A549 (cell line): ENCODE measurements around the gene IL3.

Experiments used
- CEBPB ChIP-seq, 2 experiments: fragments of >200 bp in 1 of 2; sonication (Bioruptor Twin) in 1 of 2; formaldehyde crosslinking in 1 of 2; IDR thresholded peaks; 2 replicates each; pipeline ENCODE4 v1.6.1; 2012 to 2016
- JUN ChIP-seq, 2 experiments: fragments of >200 bp; sonication (Bioruptor Twin); formaldehyde crosslinking; IDR thresholded peaks; 2 replicates in 1 of 2; 3 replicates in 1 of 2; pipeline ENCODE4 v1.6.1; 2016 to 2017
- NR3C1 ChIP-seq: fragments of >200 bp; sonication (Bioruptor Twin); formaldehyde crosslinking; IDR thresholded peaks from 3 replicates; pipeline ENCODE4 v1.6.1; 2017
- RFX5 ChIP-seq: fragments of 450-650 bp; IDR thresholded peaks from 2 replicates; pipeline ENCODE4 v1.7.1; 2014; ENCODE audit warnings: antibody characterized with exemption, mild to moderate bottlenecking, moderate library complexity
- TP53 ChIP-seq: fragments of 250-450 bp; sonication (Bioruptor Pico); IDR thresholded peaks from 2 replicates; pipeline ENCODE4 v1.5.0; 2021; ENCODE audit warnings: mild to moderate bottlenecking, moderate library complexity
- TF ChIP-seq, protein P1 (sequence below): fragments of >200 bp; sonication (Bioruptor Twin); formaldehyde crosslinking; IDR thresholded peaks from 3 replicates; pipeline ENCODE4 v1.5.1; 2016
- TF ChIP-seq, protein P2 (sequence below): fragments of 200-600 bp; sonication (generic); IDR thresholded peaks from 2 replicates; pipeline ENCODE4 v1.6.1; 2016; ENCODE audit warnings: antibody characterized with exemption, mild to moderate bottlenecking, moderate library complexity

DNA sequence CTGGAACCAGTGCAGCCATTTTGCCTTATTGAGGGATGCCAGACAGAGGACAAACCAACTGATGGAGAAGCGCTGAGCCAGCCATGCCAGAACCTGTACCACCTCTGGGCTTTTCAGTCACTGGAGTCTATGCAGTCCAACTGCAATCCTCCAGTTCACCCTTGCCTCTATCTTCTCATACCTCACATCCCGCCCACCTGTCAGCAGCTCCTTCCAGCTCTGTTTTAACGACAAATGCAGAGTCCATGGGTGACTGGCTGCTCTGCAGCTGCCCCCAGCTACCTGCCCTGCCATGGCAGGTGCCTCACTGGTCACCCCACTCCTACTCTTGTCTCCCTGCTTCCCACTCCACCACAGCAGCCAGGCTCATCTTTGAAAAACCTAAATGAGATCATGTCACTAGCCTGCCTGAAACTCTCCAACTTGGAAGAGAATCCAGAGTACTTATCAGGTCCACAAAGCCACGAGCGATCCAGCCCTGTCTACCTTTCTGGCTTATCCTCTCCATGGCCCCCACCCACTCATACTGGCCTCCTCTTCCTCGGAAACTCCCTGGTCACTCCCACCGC lies 35.0 kb upstream of the IL3 start:
- no peak for TF ChIP-seq TP53
- TF ChIP-seq RFX5 = no peak
- no peak for TF ChIP-seq NR3C1
- TF ChIP-seq, protein P1, sequence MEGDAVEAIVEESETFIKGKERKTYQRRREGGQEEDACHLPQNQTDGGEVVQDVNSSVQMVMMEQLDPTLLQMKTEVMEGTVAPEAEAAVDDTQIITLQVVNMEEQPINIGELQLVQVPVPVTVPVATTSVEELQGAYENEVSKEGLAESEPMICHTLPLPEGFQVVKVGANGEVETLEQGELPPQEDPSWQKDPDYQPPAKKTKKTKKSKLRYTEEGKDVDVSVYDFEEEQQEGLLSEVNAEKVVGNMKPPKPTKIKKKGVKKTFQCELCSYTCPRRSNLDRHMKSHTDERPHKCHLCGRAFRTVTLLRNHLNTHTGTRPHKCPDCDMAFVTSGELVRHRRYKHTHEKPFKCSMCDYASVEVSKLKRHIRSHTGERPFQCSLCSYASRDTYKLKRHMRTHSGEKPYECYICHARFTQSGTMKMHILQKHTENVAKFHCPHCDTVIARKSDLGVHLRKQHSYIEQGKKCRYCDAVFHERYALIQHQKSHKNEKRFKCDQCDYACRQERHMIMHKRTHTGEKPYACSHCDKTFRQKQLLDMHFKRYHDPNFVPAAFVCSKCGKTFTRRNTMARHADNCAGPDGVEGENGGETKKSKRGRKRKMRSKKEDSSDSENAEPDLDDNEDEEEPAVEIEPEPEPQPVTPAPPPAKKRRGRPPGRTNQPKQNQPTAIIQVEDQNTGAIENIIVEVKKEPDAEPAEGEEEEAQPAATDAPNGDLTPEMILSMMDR = no peak
- TF ChIP-seq JUN (IDR thresholded peaks at IDR 0.05) = no peak
- no peak for TF ChIP-seq CEBPB (IDR thresholded peaks at IDR 0.05)
- TF ChIP-seq, protein P2, sequence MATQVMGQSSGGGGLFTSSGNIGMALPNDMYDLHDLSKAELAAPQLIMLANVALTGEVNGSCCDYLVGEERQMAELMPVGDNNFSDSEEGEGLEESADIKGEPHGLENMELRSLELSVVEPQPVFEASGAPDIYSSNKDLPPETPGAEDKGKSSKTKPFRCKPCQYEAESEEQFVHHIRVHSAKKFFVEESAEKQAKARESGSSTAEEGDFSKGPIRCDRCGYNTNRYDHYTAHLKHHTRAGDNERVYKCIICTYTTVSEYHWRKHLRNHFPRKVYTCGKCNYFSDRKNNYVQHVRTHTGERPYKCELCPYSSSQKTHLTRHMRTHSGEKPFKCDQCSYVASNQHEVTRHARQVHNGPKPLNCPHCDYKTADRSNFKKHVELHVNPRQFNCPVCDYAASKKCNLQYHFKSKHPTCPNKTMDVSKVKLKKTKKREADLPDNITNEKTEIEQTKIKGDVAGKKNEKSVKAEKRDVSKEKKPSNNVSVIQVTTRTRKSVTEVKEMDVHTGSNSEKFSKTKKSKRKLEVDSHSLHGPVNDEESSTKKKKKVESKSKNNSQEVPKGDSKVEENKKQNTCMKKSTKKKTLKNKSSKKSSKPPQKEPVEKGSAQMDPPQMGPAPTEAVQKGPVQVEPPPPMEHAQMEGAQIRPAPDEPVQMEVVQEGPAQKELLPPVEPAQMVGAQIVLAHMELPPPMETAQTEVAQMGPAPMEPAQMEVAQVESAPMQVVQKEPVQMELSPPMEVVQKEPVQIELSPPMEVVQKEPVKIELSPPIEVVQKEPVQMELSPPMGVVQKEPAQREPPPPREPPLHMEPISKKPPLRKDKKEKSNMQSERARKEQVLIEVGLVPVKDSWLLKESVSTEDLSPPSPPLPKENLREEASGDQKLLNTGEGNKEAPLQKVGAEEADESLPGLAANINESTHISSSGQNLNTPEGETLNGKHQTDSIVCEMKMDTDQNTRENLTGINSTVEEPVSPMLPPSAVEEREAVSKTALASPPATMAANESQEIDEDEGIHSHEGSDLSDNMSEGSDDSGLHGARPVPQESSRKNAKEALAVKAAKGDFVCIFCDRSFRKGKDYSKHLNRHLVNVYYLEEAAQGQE = no peak
